ENCODE results near the gene FGD3. TPM values are rescaled to one million over a fixed set of nuclear protein-coding genes. Genes with fewer than 3 reads are reported as not detected.

FGD3 gene
- total RNA-seq, 1 experiment from 2014 or later = 0.09 TPM

GRCh38 chr9:92964607-92965060, 17.3 kb downstream of the FGD3 start:
- BruUV-seq (replicated peaks) = no TSS peak
- no peaks in the 10 kb centered on the region for H3K36me3 ChIP-seq (ENCODE audit: insufficient read depth, low read length, poor library complexity, severe bottlenecking)
- no peaks in the 10 kb centered on the region for H3K27me3 ChIP-seq (replicated peaks; ENCODE audit: insufficient read depth, low read depth, low read length, poor library complexity)
- intact Hi-C loops (cut with micrococcal nuclease; ENCODE audit: unreplicated experiment) = no loop called here
- no peak overlapping the region for H3K27ac ChIP-seq (ENCODE audit: low read depth, low read length, poor library complexity, severe bottlenecking)
- H3K9me3 ChIP-seq (ENCODE audit: low read depth, low read length, poor library complexity, severe bottlenecking) = no peaks in the 10 kb centered on the region
- POLR2A ChIA-PET (ENCODE audit: low non-redundant PET) = no interaction called here
- CTCF ChIA-PET = no interaction called here
- DNase-seq (ENCODE audit: low spot score) = no peak
- no peak overlapping the region for H3K4me3 ChIP-seq (ENCODE audit: low read depth, low read length, poor library complexity, severe bottlenecking)
- TF ChIP-seq EZH2 (IDR thresholded peaks at IDR 0.05; ENCODE audit: borderline replicate concordance, low read depth, low read length, poor library complexity, severe bottlenecking) (no peak), CTCF (conservative IDR thresholded peaks at IDR 0.05; ENCODE audit: low read depth, low read length) (no peak)
- H3K4me1 ChIP-seq (ENCODE audit: insufficient read depth, low read length, poor library complexity, severe bottlenecking) = no peaks in the 10 kb centered on the region

- DNase-seq (ENCODE audit: low spot score) = no peak
- POLR2A ChIA-PET (ENCODE audit: low non-redundant PET) = no interaction called here
- H3K9me3 ChIP-seq (ENCODE audit: low read depth, low read length, poor library complexity, severe bottlenecking) = no peaks in the 10 kb centered on the region
- intact Hi-C loops (cut with micrococcal nuclease; ENCODE audit: unreplicated experiment) = no loop called here
- no peak overlapping the region for H3K27ac ChIP-seq (ENCODE audit: low read depth, low read length, poor library complexity, severe bottlenecking)
- no peak overlapping the region for H3K4me3 ChIP-seq (ENCODE audit: low read depth, low read length, poor library complexity, severe bottlenecking)
- CTCF ChIA-PET = no interaction called here
- TF ChIP-seq CTCF (conservative IDR thresholded peaks at IDR 0.05; ENCODE audit: low read depth, low read length) (no peak), EZH2 (IDR thresholded peaks at IDR 0.05; ENCODE audit: borderline replicate concordance, low read depth, low read length, poor library complexity, severe bottlenecking) (no peak)
- no peaks in the 10 kb centered on the region for H3K36me3 ChIP-seq (ENCODE audit: insufficient read depth, low read length, poor library complexity, severe bottlenecking)
- no TSS peak for BruUV-seq (replicated peaks)
- no peaks in the 10 kb centered on the region for H3K27me3 ChIP-seq (replicated peaks; ENCODE audit: insufficient read depth, low read depth, low read length, poor library complexity)
- H3K4me1 ChIP-seq (ENCODE audit: insufficient read depth, low read length, poor library complexity, severe bottlenecking) = no peaks in the 10 kb centered on the region
Measured at GRCh38 chr9:92965061-92965758, 17.9 kb downstream of the FGD3 start.

GRCh38 chr9:92965759-92966517, 18.6 kb downstream of the FGD3 start:
- no peak for TF ChIP-seq CTCF (conservative IDR thresholded peaks at IDR 0.05; ENCODE audit: low read depth, low read length)
- TF ChIP-seq EZH2 (IDR thresholded peaks at IDR 0.05; ENCODE audit: borderline replicate concordance, low read depth, low read length, poor library complexity, severe bottlenecking) = no peak
- H3K27me3 ChIP-seq (replicated peaks; ENCODE audit: insufficient read depth, low read depth, low read length, poor library complexity) = no peaks in the 10 kb centered on the region
- no peaks in the 10 kb centered on the region for H3K36me3 ChIP-seq (ENCODE audit: insufficient read depth, low read length, poor library complexity, severe bottlenecking)
- no TSS peak for BruUV-seq (replicated peaks)
- ChIA-PET POLR2A (ENCODE audit: low non-redundant PET) (interaction anchor here (0.6 kb wide), 1 partner anchor 1032 kb away, joined by 3 read pairs; no protein-coding TSS in a partner anchor), CTCF (no interaction called here)
- intact Hi-C loops (cut with micrococcal nuclease; ENCODE audit: unreplicated experiment) = no loop called here
- H3K9me3 ChIP-seq (ENCODE audit: low read depth, low read length, poor library complexity, severe bottlenecking) = no peaks in the 10 kb centered on the region
- DNase-seq (ENCODE audit: low spot score) = no peak
- H3K4me3 ChIP-seq (ENCODE audit: low read depth, low read length, poor library complexity, severe bottlenecking) = no peak overlapping the region
- no peak overlapping the region for H3K27ac ChIP-seq (ENCODE audit: low read depth, low read length, poor library complexity, severe bottlenecking)
- no peaks in the 10 kb centered on the region for H3K4me1 ChIP-seq (ENCODE audit: insufficient read depth, low read length, poor library complexity, severe bottlenecking)

All from A673 (cell line).